ENCODE measurements around the gene CORO6. TPM values are rescaled to one million over a fixed set of nuclear protein-coding genes. Genes with fewer than 3 reads are reported as not detected.

Gene CORO6
- total RNA-seq, 3 donors from 2014 or later = 1.2 to 21.3 (median 2.5) TPM

DNA sequence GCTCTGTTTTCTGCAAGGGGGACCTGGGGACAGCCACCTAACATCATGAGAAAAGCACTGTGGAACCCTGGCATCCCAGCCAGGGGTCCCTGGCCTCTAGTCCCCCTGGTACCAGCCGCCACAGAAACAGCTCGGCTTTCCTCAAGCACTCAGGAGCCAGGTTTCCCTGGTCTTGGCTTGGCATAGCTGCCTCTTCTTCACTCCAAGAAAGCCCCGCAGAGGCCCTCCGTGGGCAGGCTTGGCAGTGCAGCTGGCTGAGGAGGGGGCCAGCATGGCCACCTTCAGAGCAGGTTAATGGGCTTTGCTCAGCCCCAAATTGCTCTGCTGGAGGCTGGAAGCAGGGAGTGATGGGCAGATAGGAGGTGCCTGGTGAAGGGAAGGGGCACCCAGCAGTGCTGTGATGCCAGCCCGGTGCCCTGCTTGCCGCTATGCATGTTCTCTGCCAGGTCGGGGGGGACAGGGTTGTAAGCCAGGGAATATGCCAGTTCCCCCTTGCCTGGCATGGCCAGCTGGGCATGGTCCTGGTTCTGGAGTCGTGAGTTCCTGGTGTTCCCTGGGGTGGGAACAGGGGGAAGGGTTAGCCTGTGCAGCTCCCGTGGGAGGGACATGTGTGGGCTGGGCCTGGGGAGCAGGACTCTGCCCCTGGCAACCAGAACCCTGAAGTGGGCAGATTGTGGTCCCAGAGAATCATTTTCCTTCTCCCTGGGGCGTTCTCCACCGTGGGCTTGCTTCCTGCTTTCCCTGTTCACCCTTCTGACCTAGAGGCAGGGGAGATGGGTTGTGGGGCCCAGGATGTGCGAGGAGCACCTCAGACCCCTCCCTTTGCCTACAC is 26.6 kb downstream of the CORO6 start:
- TF ChIP-seq, protein P1, sequence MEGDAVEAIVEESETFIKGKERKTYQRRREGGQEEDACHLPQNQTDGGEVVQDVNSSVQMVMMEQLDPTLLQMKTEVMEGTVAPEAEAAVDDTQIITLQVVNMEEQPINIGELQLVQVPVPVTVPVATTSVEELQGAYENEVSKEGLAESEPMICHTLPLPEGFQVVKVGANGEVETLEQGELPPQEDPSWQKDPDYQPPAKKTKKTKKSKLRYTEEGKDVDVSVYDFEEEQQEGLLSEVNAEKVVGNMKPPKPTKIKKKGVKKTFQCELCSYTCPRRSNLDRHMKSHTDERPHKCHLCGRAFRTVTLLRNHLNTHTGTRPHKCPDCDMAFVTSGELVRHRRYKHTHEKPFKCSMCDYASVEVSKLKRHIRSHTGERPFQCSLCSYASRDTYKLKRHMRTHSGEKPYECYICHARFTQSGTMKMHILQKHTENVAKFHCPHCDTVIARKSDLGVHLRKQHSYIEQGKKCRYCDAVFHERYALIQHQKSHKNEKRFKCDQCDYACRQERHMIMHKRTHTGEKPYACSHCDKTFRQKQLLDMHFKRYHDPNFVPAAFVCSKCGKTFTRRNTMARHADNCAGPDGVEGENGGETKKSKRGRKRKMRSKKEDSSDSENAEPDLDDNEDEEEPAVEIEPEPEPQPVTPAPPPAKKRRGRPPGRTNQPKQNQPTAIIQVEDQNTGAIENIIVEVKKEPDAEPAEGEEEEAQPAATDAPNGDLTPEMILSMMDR (IDR thresholded peaks at IDR 0.05) = no peak
- DNase-seq (peak in 1 of 3 donors; percentile 21), ATAC-seq (no peak)
- intact Hi-C loops (cut with DNase I, micrococcal nuclease) = no loop called here
- H3K4me1 ChIP-seq (ENCODE audit: low read depth) = peaks cover 25% of the 10 kb centered on the region
- no peaks in the 10 kb centered on the region for H3K9me3 ChIP-seq
- H3K4me3 ChIP-seq = no peak overlapping the region
- no peaks in the 10 kb centered on the region for H3K36me3 ChIP-seq (ENCODE audit: low read depth)

DNA sequence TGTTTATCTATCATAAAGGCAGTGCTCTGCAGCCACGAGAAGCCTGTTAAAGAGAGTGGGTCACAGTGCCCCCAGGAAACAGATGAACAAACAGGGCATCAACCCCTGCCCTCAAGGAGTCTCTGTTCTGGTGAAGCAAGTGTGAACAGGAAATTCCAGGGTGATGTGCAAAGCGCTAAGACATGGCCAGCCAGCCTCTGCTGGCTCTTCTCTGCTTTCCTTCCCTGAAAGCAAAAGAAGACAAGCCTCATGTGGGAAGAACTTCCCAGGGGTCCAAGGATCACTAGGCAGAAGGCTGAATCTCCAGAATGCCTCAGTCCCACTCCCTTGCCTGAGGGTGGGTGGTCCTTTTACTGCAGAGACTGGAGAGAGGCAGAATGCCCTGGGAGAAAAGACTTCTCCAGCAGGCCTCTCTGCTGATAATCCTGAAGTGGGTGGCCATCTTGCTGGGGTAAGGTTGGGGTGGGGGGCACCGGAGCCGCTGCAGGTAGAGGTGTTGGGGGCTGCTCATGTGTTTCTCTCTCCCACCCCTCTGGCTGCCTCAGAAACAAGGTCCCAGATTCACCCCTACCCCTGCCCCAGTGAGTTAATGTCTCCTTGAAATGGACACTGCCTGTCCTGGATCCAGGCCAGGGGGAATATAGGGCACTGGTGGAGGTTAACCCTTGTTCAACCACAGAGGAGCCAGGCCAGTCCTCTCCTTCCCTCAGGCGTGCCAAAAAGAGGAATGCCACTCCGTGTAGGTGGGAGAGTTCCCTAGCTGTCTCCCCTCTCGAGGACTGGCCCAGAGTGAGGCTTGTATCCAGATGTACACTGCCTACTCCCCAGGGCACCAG is 27.4 kb downstream of the CORO6 start:
- H3K36me3 ChIP-seq (ENCODE audit: low read depth) = no peaks in the 10 kb centered on the region
- H3K9me3 ChIP-seq = no peaks in the 10 kb centered on the region
- DNase-seq = no peak
- intact Hi-C loops (cut with DNase I, micrococcal nuclease) = no loop called here
- no peak for ATAC-seq
- H3K4me3 ChIP-seq = no peak overlapping the region
- TF ChIP-seq, protein P1 (IDR thresholded peaks at IDR 0.05) = no peak
- H3K4me1 ChIP-seq (ENCODE audit: low read depth) = peaks cover 34% of the 10 kb centered on the region

DNA sequence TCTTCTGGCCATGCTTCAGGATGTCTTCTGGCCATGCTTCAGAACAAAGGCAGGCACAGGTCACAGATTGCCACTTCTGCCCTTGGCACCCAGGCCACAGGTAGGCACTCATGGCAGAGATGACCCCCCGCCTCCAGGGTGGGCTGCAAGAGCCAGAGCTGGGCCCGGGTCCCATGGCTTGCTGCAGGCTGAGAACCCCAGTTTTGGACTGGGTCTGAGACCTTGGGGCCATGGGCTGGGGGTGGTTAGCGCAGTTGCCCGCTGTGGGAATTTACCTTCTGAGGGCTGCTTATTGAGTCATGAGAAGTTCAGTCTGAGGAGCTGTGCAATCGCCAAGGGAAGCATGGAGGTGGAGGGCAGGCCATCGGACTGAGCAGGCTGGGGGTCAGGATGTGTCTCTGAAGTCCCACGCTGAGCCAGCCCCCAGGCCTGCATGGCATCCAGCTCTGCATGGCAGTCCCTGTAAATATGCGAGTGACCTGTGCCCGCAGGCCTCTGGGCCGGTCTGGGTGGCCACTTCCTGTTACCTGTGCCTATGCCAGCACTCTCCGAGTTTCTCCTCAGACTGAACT is 28.1 kb downstream of the CORO6 start:
- H3K9me3 ChIP-seq = no peaks in the 10 kb centered on the region
- DNase-seq (peak in 2 of 3 donors; percentile 42 to 54), ATAC-seq (no peak)
- H3K36me3 ChIP-seq (ENCODE audit: low read depth) = no peaks in the 10 kb centered on the region
- peaks cover 39% of the 10 kb centered on the region for H3K4me1 ChIP-seq (ENCODE audit: low read depth)
- TF ChIP-seq, protein P1 (IDR thresholded peaks at IDR 0.05) = no peak
- intact Hi-C loops (cut with DNase I, micrococcal nuclease) = no loop called here
- H3K4me3 ChIP-seq = no peak overlapping the region

DNA sequence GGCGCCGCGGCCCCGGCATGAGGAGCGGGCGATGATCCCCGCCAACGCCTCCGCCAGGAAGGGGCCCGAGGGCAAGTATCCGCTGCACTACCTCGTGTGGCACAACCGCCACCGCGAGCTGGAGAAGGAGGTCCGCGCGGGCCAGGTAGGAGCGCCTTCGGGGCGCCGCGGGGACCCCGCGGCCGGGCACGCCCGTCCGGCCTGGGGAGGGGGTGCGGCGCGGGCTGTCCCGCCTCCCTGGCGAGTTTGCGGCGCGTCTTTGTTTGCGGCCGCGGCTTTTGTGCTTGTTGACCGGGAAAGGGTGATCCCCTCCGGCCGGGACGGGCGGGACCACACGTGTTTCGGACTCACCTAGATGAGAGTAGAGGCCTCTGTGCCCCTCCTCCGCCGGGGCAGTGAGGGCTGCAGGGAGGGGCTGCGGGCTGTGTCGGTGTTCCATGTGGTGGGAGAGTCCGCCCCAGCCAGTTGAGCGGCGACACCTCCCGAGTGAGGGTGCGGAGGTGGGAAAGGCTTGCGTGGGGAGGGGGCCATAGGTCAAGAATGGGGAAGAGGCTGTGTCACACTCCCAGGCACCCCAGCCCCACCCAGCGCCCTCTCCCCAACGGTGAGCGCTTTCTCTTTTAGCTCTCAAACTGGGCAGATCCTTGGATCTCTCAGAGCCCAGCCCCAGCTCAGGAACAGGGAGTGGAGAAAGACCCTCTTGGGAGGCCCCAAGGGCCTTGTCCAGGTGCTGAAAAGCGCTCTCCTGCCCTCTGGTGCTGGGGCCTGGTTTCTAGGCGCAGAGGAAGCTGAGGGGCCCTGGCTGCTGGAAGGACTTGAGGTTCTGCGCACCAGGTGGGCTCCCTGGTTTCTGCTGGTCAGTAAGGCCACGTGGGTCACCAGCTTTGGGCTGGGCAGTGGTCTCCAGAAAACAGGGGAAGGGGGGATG is 28.9 kb downstream of the CORO6 start:
- H3K4me3 ChIP-seq = no peak overlapping the region
- TF ChIP-seq, protein P1 (IDR thresholded peaks at IDR 0.05) = no peak
- no peak for ATAC-seq
- DNase-seq = peak in 2 of 3 donors; percentile 52 to 62
- H3K4me1 ChIP-seq (ENCODE audit: low read depth) = peaks cover 39% of the 10 kb centered on the region
- no peaks in the 10 kb centered on the region for H3K36me3 ChIP-seq (ENCODE audit: low read depth)
- intact Hi-C loops (cut with DNase I, micrococcal nuclease) = no loop called here
- no peaks in the 10 kb centered on the region for H3K9me3 ChIP-seq

Data from mucosa of descending colon (tissue), 3 donors.